Caco-2 (cell line): Measurements from ENCODE around the gene TRMT112. TPM values are rescaled to one million over a fixed set of nuclear protein-coding genes. Genes with fewer than 3 reads are reported as not detected.

Experiments
- BruUV-seq: library from RNA; stranded (reverse); fragments of 400-500 nt; replicated peaks from 2 replicates; lab custom pipeline; 2021; lab: Mats Ljungman, UMichigan
- CTCF ChIA-PET: fragments of 300-600 bp; sonication (Branson Sonifier 250); formaldehyde crosslinking; loops from one replicate; lab custom pipeline; 2022; ENCODE audit warnings: antibody characterized with exemption; lab: Charles Lee
- POLR2A ChIA-PET: fragments of 300-600 bp; sonication (Branson Sonifier 250); formaldehyde crosslinking; loops from one replicate; lab custom pipeline; 2022; ENCODE audit warnings: antibody characterized with exemption; lab: Charles Lee
- DNase-seq, 2 experiments: peaks; one replicate each; pipeline versions ENCODE4 v3.0.0 to v3.0.0-alpha.2; 2020 to 2022
- H3K27me3 ChIP-seq: replicated peaks from 2 replicates; pipeline ENCODE4 v1.6.0; 2011; ENCODE audit warnings: low read length; ENCODE audit not compliant: control insufficient read depth, insufficient read depth
- H3K36me3 ChIP-seq: 2 replicates; pipeline ENCODE4 v1.5.1; 2011; ENCODE audit warnings: low read length; ENCODE audit not compliant: control insufficient read depth, insufficient read depth
- H3K4me1 ChIP-seq: fragments of 250-450 bp; sonication (Bioruptor Pico); 2 replicates; pipeline ENCODE4 v1.5.1; 2020; ENCODE audit warnings: mild to moderate bottlenecking
- H3K4me3 ChIP-seq: 2 replicates; pipeline ENCODE4 v1.5.1; 2011; ENCODE audit warnings: low read depth, mild to moderate bottlenecking, control low read depth, low read length
- H3K9me3 ChIP-seq: fragments of 250-450 bp; sonication (Bioruptor Pico); 2 replicates; pipeline ENCODE4 v1.5.1; 2020; ENCODE audit warnings: mild to moderate bottlenecking, moderate library complexity
- H3K27ac Mint-ChIP-seq: one replicate; pipeline ENCODE4 v1.8.0; 2022; ENCODE audit warnings: mixed read lengths; ENCODE audit not compliant: unreplicated experiment
- H3K27me3 Mint-ChIP-seq: one replicate; pipeline ENCODE4 v1.8.0; 2022; ENCODE audit warnings: mixed read lengths; ENCODE audit not compliant: insufficient read depth, unreplicated experiment
- H3K36me3 Mint-ChIP-seq: one replicate; pipeline ENCODE4 v1.8.0; 2022; ENCODE audit warnings: mild to moderate bottlenecking, mixed read lengths; ENCODE audit not compliant: insufficient read depth, unreplicated experiment
- H3K4me1 Mint-ChIP-seq: one replicate; pipeline ENCODE4 v1.8.0; 2022; ENCODE audit warnings: low read depth, mixed read lengths; ENCODE audit not compliant: unreplicated experiment
- H3K4me3 Mint-ChIP-seq: one replicate; pipeline ENCODE4 v1.8.0; 2022; ENCODE audit warnings: mild to moderate bottlenecking, moderate library complexity, mixed read lengths; ENCODE audit not compliant: unreplicated experiment
- H3K9me3 Mint-ChIP-seq: one replicate; pipeline ENCODE4 v1.8.0; 2022; ENCODE audit warnings: mixed read lengths; ENCODE audit not compliant: unreplicated experiment
- intact Hi-C: fragments of 100-400 bp; cut with micrococcal nuclease; formaldehyde crosslinking; loops from one replicate; pipeline ENCODE4 v1.10.0; 2022; ENCODE audit not compliant: unreplicated experiment
- total RNA-seq: library from RNA; stranded (reverse); gene quantifications from 2 replicates; pipeline ENCODE4 v1.2.3, GENCODE V29; 2022
- TF ChIP-seq, protein P1 (sequence below), 2 experiments: fragments of 200-600 bp in 1 of 2; IDR thresholded peaks; 1 replicate in 1 of 2; 2 replicates in 1 of 2; pipeline versions ENCODE4 v1.5.1 to v1.8.0; 2011 to 2022; ENCODE audit warnings: antibody characterized with exemption in 1 of 2, control low read depth in 1 of 2, inconsistent platforms in 1 of 2, low read depth in 1 of 2, low read length in 1 of 2, mild to moderate bottlenecking in 1 of 2, moderate library complexity in 1 of 2; ENCODE audit not compliant: insufficient read depth in 1 of 2, severe bottlenecking in 1 of 2, unreplicated experiment in 1 of 2

The TRMT112 gene
- total RNA-seq, 1 experiment from 2014 or later, result 246 TPM

DNA sequence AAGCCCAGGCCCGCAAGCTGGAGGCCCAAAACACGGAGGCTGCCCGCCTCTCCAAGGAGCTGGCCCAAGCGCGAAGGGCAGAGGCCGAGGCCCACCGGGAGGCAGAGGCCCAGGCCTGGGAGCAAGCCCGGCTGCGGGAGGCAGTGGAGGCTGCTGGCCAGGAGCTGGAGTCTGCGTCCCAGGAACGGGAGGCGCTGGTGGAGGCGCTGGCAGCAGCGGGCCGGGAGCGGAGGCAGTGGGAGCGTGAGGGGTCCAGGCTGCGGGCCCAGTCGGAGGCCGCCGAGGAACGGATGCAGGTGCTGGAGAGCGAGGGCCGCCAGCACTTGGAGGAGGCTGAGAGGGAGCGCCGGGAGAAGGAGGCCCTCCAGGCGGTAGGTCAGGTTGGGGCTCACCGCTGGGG is 27.4 kb upstream of the TRMT112 start:
- peak overlapping the region; percentile 13 for H3K27ac Mint-ChIP-seq
- no peaks in the 10 kb centered on the region for H3K4me1 ChIP-seq
- POLR2A ChIA-PET, result no interaction called here
- H3K4me1 Mint-ChIP-seq, result peaks cover 6% of the 10 kb centered on the region
- intact Hi-C loops, result no loop called here
- no peaks in the 10 kb centered on the region for H3K36me3 ChIP-seq
- no peak for DNase-seq
- H3K27me3 ChIP-seq, result no peaks in the 10 kb centered on the region
- no peak overlapping the region for H3K4me3 ChIP-seq
- no TSS peak for BruUV-seq
- H3K9me3 ChIP-seq, result no peaks in the 10 kb centered on the region
- TF ChIP-seq, protein P1, sequence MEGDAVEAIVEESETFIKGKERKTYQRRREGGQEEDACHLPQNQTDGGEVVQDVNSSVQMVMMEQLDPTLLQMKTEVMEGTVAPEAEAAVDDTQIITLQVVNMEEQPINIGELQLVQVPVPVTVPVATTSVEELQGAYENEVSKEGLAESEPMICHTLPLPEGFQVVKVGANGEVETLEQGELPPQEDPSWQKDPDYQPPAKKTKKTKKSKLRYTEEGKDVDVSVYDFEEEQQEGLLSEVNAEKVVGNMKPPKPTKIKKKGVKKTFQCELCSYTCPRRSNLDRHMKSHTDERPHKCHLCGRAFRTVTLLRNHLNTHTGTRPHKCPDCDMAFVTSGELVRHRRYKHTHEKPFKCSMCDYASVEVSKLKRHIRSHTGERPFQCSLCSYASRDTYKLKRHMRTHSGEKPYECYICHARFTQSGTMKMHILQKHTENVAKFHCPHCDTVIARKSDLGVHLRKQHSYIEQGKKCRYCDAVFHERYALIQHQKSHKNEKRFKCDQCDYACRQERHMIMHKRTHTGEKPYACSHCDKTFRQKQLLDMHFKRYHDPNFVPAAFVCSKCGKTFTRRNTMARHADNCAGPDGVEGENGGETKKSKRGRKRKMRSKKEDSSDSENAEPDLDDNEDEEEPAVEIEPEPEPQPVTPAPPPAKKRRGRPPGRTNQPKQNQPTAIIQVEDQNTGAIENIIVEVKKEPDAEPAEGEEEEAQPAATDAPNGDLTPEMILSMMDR (IDR thresholded peaks at IDR 0.05; ENCODE audit: insufficient read depth in 1 of 2, low read depth in 1 of 2, low read length in 1 of 2, severe bottlenecking in 1 of 2, unreplicated experiment in 1 of 2), result no peak
- CTCF ChIA-PET, result interaction anchor here (1.8 to 4.1 kb wide), 2 partner anchors 10 to 27 kb away, joined by 15 to 16 read pairs; partner anchors contain the start of genes PRDX5 and TRMT112
- H3K36me3 Mint-ChIP-seq, result no peaks in the 10 kb centered on the region
- H3K27me3 Mint-ChIP-seq, result no peaks in the 10 kb centered on the region
- no peaks in the 10 kb centered on the region for H3K9me3 Mint-ChIP-seq
- no peak overlapping the region for H3K4me3 Mint-ChIP-seq

DNA sequence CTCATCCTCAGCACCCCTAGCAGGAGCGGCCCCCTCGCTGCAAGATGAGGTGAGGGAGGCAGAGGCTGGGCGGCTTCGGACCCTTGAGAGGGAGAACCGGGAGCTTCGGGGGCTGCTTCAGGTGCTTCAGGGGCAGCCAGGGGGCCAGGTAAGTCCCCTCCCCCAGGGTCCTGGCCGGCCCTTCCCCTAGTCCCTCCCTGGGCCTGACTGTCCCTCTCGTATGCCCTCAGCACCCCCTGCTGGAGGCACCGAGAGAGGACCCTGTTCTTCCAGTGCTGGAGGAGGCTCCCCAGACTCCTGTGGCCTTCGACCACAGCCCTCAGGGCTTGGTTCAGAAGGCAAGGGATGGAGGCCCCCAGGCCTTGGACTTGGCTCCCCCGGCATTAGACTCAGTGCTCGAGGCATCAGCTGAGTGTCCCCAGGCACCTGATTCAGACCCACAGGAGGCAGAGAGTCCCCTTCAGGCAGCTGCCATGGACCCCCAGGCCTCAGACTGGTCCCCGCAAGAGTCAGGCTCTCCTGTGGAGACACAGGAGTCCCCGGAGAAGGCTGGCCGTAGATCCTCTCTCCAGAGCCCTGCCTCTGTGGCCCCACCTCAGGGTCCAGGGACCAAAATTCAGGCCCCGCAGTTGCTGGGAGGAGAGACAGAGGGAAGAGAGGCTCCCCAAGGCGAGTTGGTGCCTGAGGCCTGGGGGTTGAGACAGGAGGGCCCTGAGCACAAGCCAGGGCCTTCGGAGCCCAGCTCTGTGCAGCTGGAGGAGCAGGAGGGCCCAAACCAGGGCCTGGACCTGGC is 26.6 kb upstream of the TRMT112 start:
- no peaks in the 10 kb centered on the region for H3K36me3 ChIP-seq
- Mint-ChIP-seq H3K4me1 (peaks cover 6% of the 10 kb centered on the region), H3K27ac (peak overlapping the region; percentile 13), H3K4me3 (no peak overlapping the region), H3K9me3 (no peaks in the 10 kb centered on the region), H3K27me3 (no peaks in the 10 kb centered on the region), H3K36me3 (no peaks in the 10 kb centered on the region)
- no peaks in the 10 kb centered on the region for H3K27me3 ChIP-seq
- H3K4me3 ChIP-seq, result no peak overlapping the region
- CTCF ChIA-PET, result interaction anchor here (0.8 to 4.1 kb wide), 3 partner anchors 11 to 43 kb away, joined by 3 to 16 read pairs (median 15); partner anchors contain the start of genes PRDX5 and TRMT112
- intact Hi-C loops, result no loop called here
- H3K9me3 ChIP-seq, result no peaks in the 10 kb centered on the region
- no peaks in the 10 kb centered on the region for H3K4me1 ChIP-seq
- POLR2A ChIA-PET, result no interaction called here
- BruUV-seq, result no TSS peak
- DNase-seq, result peak in 1 of 2 experiments; percentile 68
- TF ChIP-seq, protein P1 (IDR thresholded peaks at IDR 0.05; ENCODE audit: insufficient read depth in 1 of 2, low read depth in 1 of 2, low read length in 1 of 2, severe bottlenecking in 1 of 2, unreplicated experiment in 1 of 2), result peak; percentile 43 to 57

DNA sequence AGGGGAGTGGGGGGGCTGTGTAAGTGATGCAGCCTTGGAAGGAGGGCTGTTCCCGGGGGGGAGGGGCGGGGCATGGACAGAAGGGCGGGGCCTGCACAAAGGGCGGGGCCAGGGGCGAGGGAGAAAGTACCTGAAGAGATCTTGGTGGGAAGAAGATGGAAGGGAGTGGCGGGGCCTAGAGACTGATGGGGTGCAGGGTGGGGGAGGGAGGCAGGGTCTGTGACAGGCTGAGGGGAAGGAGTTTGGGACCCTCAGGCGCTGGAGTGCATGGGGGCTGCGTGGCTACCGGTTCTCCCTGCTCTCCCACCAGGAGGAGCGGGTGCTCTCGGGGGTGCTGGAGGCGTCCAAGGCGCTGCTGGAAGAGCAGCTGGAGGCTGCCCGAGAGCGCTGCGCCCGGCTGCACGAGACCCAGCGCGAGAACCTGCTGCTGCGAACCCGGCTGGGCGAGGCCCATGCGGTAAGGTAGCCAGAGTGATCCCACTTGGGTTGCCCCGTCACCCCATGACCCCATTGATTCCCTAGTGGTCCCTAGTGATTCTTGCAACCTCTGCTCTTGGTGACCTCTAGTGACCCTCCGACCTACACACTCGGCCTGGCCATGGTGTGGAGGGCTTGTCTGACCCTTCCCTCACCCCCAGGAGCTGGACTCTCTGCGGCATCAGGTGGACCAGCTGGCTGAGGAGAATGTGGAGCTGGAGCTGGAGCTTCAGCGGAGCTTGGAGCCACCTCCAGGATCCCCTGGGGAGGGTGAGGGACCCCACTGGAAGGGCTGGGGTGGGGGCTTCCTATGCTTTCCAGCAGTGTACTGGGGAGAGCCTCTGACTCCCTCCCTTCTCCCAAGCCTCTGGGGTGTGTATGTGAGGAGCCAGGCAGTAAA is 25.7 kb upstream of the TRMT112 start:
- TF ChIP-seq, protein P1 (IDR thresholded peaks at IDR 0.05; ENCODE audit: insufficient read depth in 1 of 2, low read depth in 1 of 2, low read length in 1 of 2, severe bottlenecking in 1 of 2, unreplicated experiment in 1 of 2), result no peak
- H3K9me3 Mint-ChIP-seq, result no peaks in the 10 kb centered on the region
- no peaks in the 10 kb centered on the region for H3K4me1 ChIP-seq
- no peak for DNase-seq
- H3K36me3 ChIP-seq, result no peaks in the 10 kb centered on the region
- no peak overlapping the region for H3K4me3 ChIP-seq
- no peaks in the 10 kb centered on the region for H3K27me3 Mint-ChIP-seq
- H3K4me1 Mint-ChIP-seq, result peaks cover 6% of the 10 kb centered on the region
- no peaks in the 10 kb centered on the region for H3K36me3 Mint-ChIP-seq
- H3K27ac Mint-ChIP-seq, result no peak overlapping the region
- ChIA-PET CTCF (interaction anchor here (0.8 to 4.1 kb wide), 3 partner anchors 12 to 42 kb away, joined by 3 to 16 read pairs (median 12); partner anchors contain the start of genes PRDX5 and TRMT112), POLR2A (no interaction called here)
- intact Hi-C loops, result no loop called here
- H3K9me3 ChIP-seq, result no peaks in the 10 kb centered on the region
- no peaks in the 10 kb centered on the region for H3K27me3 ChIP-seq
- no TSS peak for BruUV-seq
- no peak overlapping the region for H3K4me3 Mint-ChIP-seq
